Neuronal stem cell (in vitro differentiated cells): ENCODE data around the gene FBXW11.

Source experiments
- DNase-seq: peaks from one replicate; pipeline ENCODE4 v3.0.0-alpha.2; 2013; ENCODE audit warnings: low spot score
- H2AFZ ChIP-seq: one replicate; pipeline ENCODE4 v1.6.1; 2013; ENCODE audit warnings: mild to moderate bottlenecking, low read length, inconsistent platforms
- H2AK5ac ChIP-seq: 2 replicates; pipeline ENCODE4 v1.6.1; 2013; ENCODE audit warnings: low read depth, mild to moderate bottlenecking, inconsistent platforms, low read length, moderate library complexity, mixed read lengths
- H2BK120ac ChIP-seq: 2 replicates; pipeline ENCODE4 v1.6.1; 2013; ENCODE audit warnings: low read depth, mild to moderate bottlenecking, inconsistent platforms, low read length, moderate library complexity, mixed read lengths
- H2BK12ac ChIP-seq: one replicate; pipeline ENCODE4 v1.6.1; 2013; ENCODE audit warnings: low read length, inconsistent platforms
- H2BK15ac ChIP-seq: 2 replicates; pipeline ENCODE4 v1.6.1; 2013; ENCODE audit warnings: mild to moderate bottlenecking, low read length, inconsistent platforms, mixed read lengths
- H2BK5ac ChIP-seq: one replicate; pipeline ENCODE4 v1.6.1; 2013; ENCODE audit warnings: inconsistent platforms, mild to moderate bottlenecking, low read length, moderate library complexity
- H3K14ac ChIP-seq: one replicate; pipeline ENCODE4 v1.6.1; 2013; ENCODE audit warnings: low read length, inconsistent platforms
- H3K18ac ChIP-seq: 2 replicates; pipeline ENCODE4 v1.6.1; 2013; ENCODE audit warnings: low read length, inconsistent platforms
- H3K23ac ChIP-seq: 2 replicates; pipeline ENCODE4 v1.6.1; 2013; ENCODE audit warnings: low read depth, mild to moderate bottlenecking, mixed read lengths, low read length, inconsistent platforms; ENCODE audit not compliant: poor library complexity
- H3K27ac ChIP-seq: replicated peaks from 3 replicates; pipeline ENCODE4 v1.5.1; 2013; ENCODE audit warnings: low read length, inconsistent platforms
- H3K27me3 ChIP-seq, 3 experiments: 2 replicates each; pipeline ENCODE4 v1.6.1; 2013; ENCODE audit warnings: low read length in 3 of 3, mild to moderate bottlenecking in 2 of 3, inconsistent platforms in 1 of 3, low read depth in 1 of 3, mixed read lengths in 1 of 3, moderate library complexity in 1 of 3; ENCODE audit not compliant: control insufficient read depth in 3 of 3, insufficient read depth in 3 of 3
- H3K36me3 ChIP-seq, 2 donors: replicated peaks in 1 of 2; 2 replicates each; pipeline ENCODE4 v1.6.1; 2013; ENCODE audit warnings: low read length in 2 of 2; ENCODE audit not compliant: control insufficient read depth in 2 of 2, insufficient read depth in 2 of 2
- H3K4ac ChIP-seq: 2 replicates; pipeline ENCODE4 v1.6.1; 2013; ENCODE audit warnings: inconsistent platforms, mild to moderate bottlenecking, low read length, moderate library complexity
- H3K4me1 ChIP-seq, 2 donors: 1 replicate in 1 of 2; 2 replicates in 1 of 2; pipeline ENCODE4 v1.6.1; 2013; ENCODE audit warnings: low read length in 2 of 2, low read depth in 1 of 2; ENCODE audit not compliant: control insufficient read depth in 2 of 2, insufficient read depth in 1 of 2
- H3K4me2 ChIP-seq: one replicate; pipeline ENCODE4 v1.6.1; 2013; ENCODE audit warnings: mild to moderate bottlenecking, low read length, inconsistent platforms; ENCODE audit not compliant: insufficient read depth, poor library complexity, severe bottlenecking
- H3K4me3 ChIP-seq, 2 donors: 2 replicates each; pipeline ENCODE4 v1.5.1; 2013; ENCODE audit warnings: low read length in 2 of 2, mild to moderate bottlenecking in 2 of 2, inconsistent platforms in 1 of 2, moderate library complexity in 1 of 2
- H3K79me1 ChIP-seq: one replicate; pipeline ENCODE4 v1.6.1; 2013; ENCODE audit warnings: low read depth, mild to moderate bottlenecking, inconsistent platforms, low read length, moderate library complexity
- H3K9ac ChIP-seq: one replicate; pipeline ENCODE4 v1.6.1; 2013; ENCODE audit warnings: mild to moderate bottlenecking, low read depth, low read length, inconsistent platforms; ENCODE audit not compliant: poor library complexity
- H3K9me3 ChIP-seq, 2 donors: replicated peaks in 1 of 2; 2 replicates each; pipeline versions ENCODE3 to v1.6.1; 2013; ENCODE audit warnings: low read length in 2 of 2, mild to moderate bottlenecking in 2 of 2, inconsistent platforms in 1 of 2, low read depth in 1 of 2, mixed read lengths in 1 of 2, moderate library complexity in 1 of 2; ENCODE audit not compliant: control insufficient read depth in 2 of 2, insufficient read depth in 1 of 2
- H4K8ac ChIP-seq: one replicate; pipeline ENCODE4 v1.6.1; 2013; ENCODE audit warnings: low read depth, mild to moderate bottlenecking, inconsistent platforms, low read length, moderate library complexity
- H4K91ac ChIP-seq: one replicate; pipeline ENCODE4 v1.6.1; 2013; ENCODE audit warnings: low read length, low read depth, mild to moderate bottlenecking, inconsistent platforms; ENCODE audit not compliant: poor library complexity
- WGBS, 2 donors: extraction: QIAGEN DNeasy Blood & Tissue Kit; methylation state at CpG; one replicate each; pipeline ENCODE4 v1.1.7; 2013; ENCODE audit warnings: missing lambda C conversion rate in 2 of 2, mixed read lengths in 1 of 2; ENCODE audit not compliant: insufficient read length in 2 of 2, insufficient replicate concordance in 1 of 2; ENCODE audit errors: extremely low coverage in 2 of 2; 5-methylcytosine and 5-hydroxymethylcytosine counted together

FBXW11 gene

DNA sequence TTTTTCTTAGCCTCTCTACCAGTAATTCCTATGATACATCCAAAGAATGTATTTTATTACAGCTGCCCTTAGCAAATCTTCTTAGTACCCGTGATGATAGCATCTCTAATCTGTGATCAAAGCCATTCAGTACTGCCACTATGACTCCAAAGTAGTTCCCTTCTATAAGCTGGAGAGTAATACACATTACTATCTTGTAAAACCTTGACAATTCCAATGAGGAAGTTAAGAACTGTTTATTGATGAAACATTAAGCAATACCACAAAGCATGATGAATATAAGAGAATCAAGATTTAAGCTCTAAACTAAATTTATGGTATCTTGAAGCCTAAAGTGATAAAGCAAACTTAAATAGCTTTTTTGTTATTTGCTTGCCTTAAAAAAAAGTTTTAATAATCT is 134.7 kb downstream of the FBXW11 start:
- H2BK120ac ChIP-seq: no peak overlapping the region
- H3K9me3 ChIP-seq: no peaks in the 10 kb centered on the region
- peaks cover 30 to 95% of the 10 kb centered on the region in 2 donors for H3K36me3 ChIP-seq
- no peaks in the 10 kb centered on the region for H3K27me3 ChIP-seq
- H3K27ac ChIP-seq: no peak overlapping the region
- no peak overlapping the region for H3K23ac ChIP-seq
- peaks cover 0 to 2% of the 10 kb centered on the region in 2 donors for H3K4me1 ChIP-seq
- no peak overlapping the region for H2AK5ac ChIP-seq
- no CpG with 5 or more reads among the region's 1 CpG for whole genome bisulfite sequencing, 2 donors
- no peak overlapping the region for H3K4ac ChIP-seq
- H2BK15ac ChIP-seq: no peak overlapping the region
- no peak overlapping the region for H4K91ac ChIP-seq
- no peak overlapping the region for H2BK5ac ChIP-seq
- no peak overlapping the region for H2AFZ ChIP-seq
- no peak overlapping the region for H3K4me2 ChIP-seq
- no peak overlapping the region for H3K4me3 ChIP-seq
- no peak for DNase-seq
- no peaks in the 10 kb centered on the region for H3K79me1 ChIP-seq
- no peak overlapping the region for H2BK12ac ChIP-seq
- H4K8ac ChIP-seq: no peak overlapping the region
- H3K14ac ChIP-seq: no peak overlapping the region
- no peak overlapping the region for H3K18ac ChIP-seq
- no peak overlapping the region for H3K9ac ChIP-seq

GRCh38 chr5:171869956-171870355 is 136.5 kb downstream of the FBXW11 start:
- Histone ChIP-seq H3K4ac (no peak overlapping the region), H3K4me1 (peaks cover 0 to 2% of the 10 kb centered on the region in 2 donors), H3K27ac (no peak overlapping the region), H2AK5ac (no peak overlapping the region), H2BK120ac (no peak overlapping the region), H2BK5ac (no peak overlapping the region), H4K91ac (no peak overlapping the region), H3K9ac (no peak overlapping the region), H3K14ac (no peak overlapping the region), H3K4me2 (no peak overlapping the region), H3K9me3 (no peaks in the 10 kb centered on the region), H3K18ac (no peak overlapping the region), H3K4me3 (no peak overlapping the region), H3K79me1 (no peaks in the 10 kb centered on the region), H4K8ac (no peak overlapping the region), H2BK12ac (no peak overlapping the region), H2BK15ac (no peak overlapping the region), H3K23ac (no peak overlapping the region), H2AFZ (no peak overlapping the region), H3K36me3 (peaks cover 18 to 94% of the 10 kb centered on the region in 2 donors), H3K27me3 (no peaks in the 10 kb centered on the region)
- DNase-seq: no peak
- WGBS, 2 donors: no CpG with 5 or more reads among the region's 1 CpG

GRCh38 chr5:171868236-171868635 is 138.2 kb downstream of the FBXW11 start:
- no peak overlapping the region for H3K27ac ChIP-seq
- H3K4me3 ChIP-seq: no peak overlapping the region
- no peak overlapping the region for H4K91ac ChIP-seq
- H2AFZ ChIP-seq: no peak overlapping the region
- WGBS, 2 donors: no CpG with 5 or more reads among the region's 2 CpGs
- DNase-seq: no peak
- no peak overlapping the region for H3K23ac ChIP-seq
- peaks cover 14 to 96% of the 10 kb centered on the region in 2 donors for H3K36me3 ChIP-seq
- H2BK5ac ChIP-seq: no peak overlapping the region
- H2BK12ac ChIP-seq: no peak overlapping the region
- H3K4me2 ChIP-seq: no peak overlapping the region
- H3K4ac ChIP-seq: no peak overlapping the region
- H4K8ac ChIP-seq: no peak overlapping the region
- no peak overlapping the region for H2BK15ac ChIP-seq
- no peak overlapping the region for H2AK5ac ChIP-seq
- H3K79me1 ChIP-seq: no peaks in the 10 kb centered on the region
- no peak overlapping the region for H3K9ac ChIP-seq
- no peak overlapping the region for H2BK120ac ChIP-seq
- H3K14ac ChIP-seq: no peak overlapping the region
- H3K27me3 ChIP-seq: no peaks in the 10 kb centered on the region
- H3K4me1 ChIP-seq: peaks cover 0 to 2% of the 10 kb centered on the region in 2 donors
- no peak overlapping the region for H3K18ac ChIP-seq
- no peaks in the 10 kb centered on the region for H3K9me3 ChIP-seq

- Histone ChIP-seq H2AK5ac (no peak overlapping the region), H3K36me3 (peaks cover 14 to 97% of the 10 kb centered on the region in 2 donors), H3K4me3 (no peak overlapping the region), H3K4me1 (peaks cover 0 to 2% of the 10 kb centered on the region in 2 donors), H2BK120ac (no peak overlapping the region), H3K4ac (no peak overlapping the region), H2AFZ (no peak overlapping the region), H2BK5ac (no peak overlapping the region), H3K27me3 (no peaks in the 10 kb centered on the region), H2BK12ac (no peak overlapping the region), H3K27ac (no peak overlapping the region), H4K91ac (no peak overlapping the region), H3K4me2 (no peak overlapping the region), H3K18ac (no peak overlapping the region), H3K23ac (no peak overlapping the region), H3K9ac (no peak overlapping the region), H2BK15ac (no peak overlapping the region), H3K79me1 (no peaks in the 10 kb centered on the region), H4K8ac (no peak overlapping the region), H3K9me3 (no peaks in the 10 kb centered on the region), H3K14ac (no peak overlapping the region)
- no peak for DNase-seq
- WGBS, 2 donors: no CpG with 5 or more reads among the region's 1 CpG
Observed at GRCh38 chr5:171867786-171868185, 138.7 kb downstream of the FBXW11 start.
